CD4-positive, alpha-beta T cell (primary cell): Measurements from ENCODE around the gene NTNG2. TPM values are rescaled to one million over a fixed set of nuclear protein-coding genes. Genes with fewer than 3 reads are reported as not detected.

Source experiments
- ATAC-seq: fragments of 200-7000 bp; cut with Tn5 transposase; one replicate; pipeline ENCODE4 v1.10.0; 2022; ENCODE audit warnings: mild to moderate bottlenecking; ENCODE audit not compliant: poor library complexity
- CTCF ChIA-PET: fragments of 350-600 bp; sonication (Branson Sonifier 250); formaldehyde crosslinking; loops from one replicate; lab custom pipeline; 2021; ENCODE audit warnings: antibody characterized with exemption, inconsistent platforms; lab: Charles Lee
- POLR2A ChIA-PET: fragments of 350-600 bp; sonication (Branson Sonifier 250); formaldehyde crosslinking; loops from one replicate; lab custom pipeline; 2021; ENCODE audit warnings: antibody characterized with exemption, inconsistent platforms; lab: Charles Lee
- DNase-seq, 14 experiments: peaks; one replicate each; pipeline ENCODE4 v3.0.0-alpha.2; 2013 to 2020; ENCODE audit warnings: mixed read lengths in 2 of 14
- H3K27ac ChIP-seq, 2 donors: one replicate each; pipeline versions ENCODE4 v1.5.1 to v1.7.0; 2013; ENCODE audit warnings: low read length in 2 of 2, low read depth in 1 of 2, mild to moderate bottlenecking in 1 of 2
- H3K27me3 ChIP-seq, 2 experiments: 1 replicate in 1 of 2; 2 replicates in 1 of 2; pipeline versions ENCODE4 v1.6.1 to v1.7.0; 2013; ENCODE audit warnings: low read length in 2 of 2, control low read depth in 1 of 2, mild to moderate bottlenecking in 1 of 2, moderate library complexity in 1 of 2; ENCODE audit not compliant: insufficient read depth in 2 of 2, control insufficient read depth in 1 of 2
- H3K36me3 ChIP-seq: one replicate; pipeline ENCODE4 v1.6.1; 2013; ENCODE audit warnings: low read length, control low read depth; ENCODE audit not compliant: insufficient read depth
- H3K4me1 ChIP-seq: one replicate; pipeline ENCODE4 v1.6.1; 2013; ENCODE audit warnings: low read length, control low read depth; ENCODE audit not compliant: insufficient read depth
- H3K4me3 ChIP-seq: one replicate; pipeline ENCODE4 v1.5.1; 2013; ENCODE audit warnings: mild to moderate bottlenecking, low read length, moderate library complexity
- H3K9me3 ChIP-seq, 2 experiments: 1 replicate in 1 of 2; 2 replicates in 1 of 2; pipeline versions ENCODE4 v1.6.1 to v1.7.0; 2013; ENCODE audit warnings: low read length in 2 of 2, mild to moderate bottlenecking in 2 of 2, control low read depth in 1 of 2, moderate library complexity in 1 of 2; ENCODE audit not compliant: control insufficient read depth in 1 of 2, insufficient read depth in 1 of 2
- H3K27ac Mint-ChIP-seq: one replicate; pipeline ENCODE4 v1.8.0; 2020; ENCODE audit warnings: mixed read lengths
- H3K27me3 Mint-ChIP-seq: one replicate; pipeline ENCODE4 v1.8.0; 2021; ENCODE audit warnings: mixed read lengths
- H3K36me3 Mint-ChIP-seq: one replicate; pipeline ENCODE4 v1.8.0; 2021; ENCODE audit warnings: low read depth, mixed read lengths
- H3K4me1 Mint-ChIP-seq: one replicate; pipeline ENCODE4 v1.8.0; 2021; ENCODE audit warnings: low read depth, mixed read lengths
- H3K4me3 Mint-ChIP-seq: one replicate; pipeline ENCODE4 v1.8.0; 2020; ENCODE audit warnings: mild to moderate bottlenecking, mixed read lengths
- H3K9me3 Mint-ChIP-seq: one replicate; pipeline ENCODE4 v1.8.0; 2020; ENCODE audit warnings: mixed read lengths
- intact Hi-C, 2 experiments: fragments of 100-400 bp; cut with DNase I in 1 of 2; cut with micrococcal nuclease in 1 of 2; formaldehyde crosslinking; loops; one replicate each; pipeline versions ENCODE4 v1.15.1 to v1.9.0; 2023 to 2025; cut with DNase I, micrococcal nuclease
- total RNA-seq, 174 experiments: library from RNA in 2 of 174; stranded (reverse) in 2 of 174; gene quantifications; one replicate each; pipeline ENCODE4 v1.2.3 and lab custom pipeline; 2021 to 2026
- TF ChIP-seq, protein P1 (sequence below): fragments of 200-600 bp; IDR thresholded peaks from one replicate; pipeline ENCODE4 v1.8.0; 2022; ENCODE audit warnings: antibody characterized with exemption, mild to moderate bottlenecking

The NTNG2 gene
- total RNA-seq, 2 experiments from 2014 or later, result 2.2 to 2.6 TPM

DNA sequence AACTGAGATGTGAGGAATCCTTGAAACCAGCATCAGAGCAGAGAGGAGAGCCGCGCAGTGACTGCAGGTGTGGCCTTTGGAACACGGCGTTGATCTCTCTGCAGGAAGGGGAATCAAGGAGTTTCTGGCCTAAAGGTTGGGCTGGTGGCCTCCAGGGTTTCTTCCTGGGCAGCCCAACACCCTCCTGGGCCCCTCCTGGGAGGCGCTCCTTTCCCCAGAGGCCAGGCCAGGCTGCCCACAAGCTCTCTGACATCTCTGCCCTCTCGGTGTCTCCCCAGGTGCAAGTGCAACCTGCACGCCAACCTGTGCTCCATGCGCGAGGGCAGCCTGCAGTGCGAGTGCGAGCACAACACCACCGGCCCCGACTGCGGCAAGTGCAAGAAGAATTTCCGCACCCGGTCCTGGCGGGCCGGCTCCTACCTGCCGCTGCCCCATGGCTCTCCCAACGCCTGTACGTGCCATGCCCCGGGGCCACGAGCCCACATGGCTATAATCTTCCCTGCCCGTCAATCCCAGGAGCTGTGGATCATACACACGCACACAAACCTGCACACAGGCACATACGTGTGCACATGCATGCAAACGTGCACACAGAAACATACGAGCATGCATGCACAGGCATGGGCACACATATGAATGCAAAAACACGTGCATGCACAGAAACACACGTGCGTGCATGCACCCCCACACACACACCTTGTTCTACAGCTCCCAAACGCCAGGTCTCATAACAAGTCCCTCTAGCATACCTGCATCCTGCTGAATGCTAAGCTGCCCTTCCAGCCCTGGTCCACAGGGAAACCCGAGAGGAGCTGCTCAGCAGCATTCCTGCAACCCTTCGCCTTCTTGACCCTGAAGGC, 64.9 kb downstream of the NTNG2 start:
- TF ChIP-seq, protein P1, sequence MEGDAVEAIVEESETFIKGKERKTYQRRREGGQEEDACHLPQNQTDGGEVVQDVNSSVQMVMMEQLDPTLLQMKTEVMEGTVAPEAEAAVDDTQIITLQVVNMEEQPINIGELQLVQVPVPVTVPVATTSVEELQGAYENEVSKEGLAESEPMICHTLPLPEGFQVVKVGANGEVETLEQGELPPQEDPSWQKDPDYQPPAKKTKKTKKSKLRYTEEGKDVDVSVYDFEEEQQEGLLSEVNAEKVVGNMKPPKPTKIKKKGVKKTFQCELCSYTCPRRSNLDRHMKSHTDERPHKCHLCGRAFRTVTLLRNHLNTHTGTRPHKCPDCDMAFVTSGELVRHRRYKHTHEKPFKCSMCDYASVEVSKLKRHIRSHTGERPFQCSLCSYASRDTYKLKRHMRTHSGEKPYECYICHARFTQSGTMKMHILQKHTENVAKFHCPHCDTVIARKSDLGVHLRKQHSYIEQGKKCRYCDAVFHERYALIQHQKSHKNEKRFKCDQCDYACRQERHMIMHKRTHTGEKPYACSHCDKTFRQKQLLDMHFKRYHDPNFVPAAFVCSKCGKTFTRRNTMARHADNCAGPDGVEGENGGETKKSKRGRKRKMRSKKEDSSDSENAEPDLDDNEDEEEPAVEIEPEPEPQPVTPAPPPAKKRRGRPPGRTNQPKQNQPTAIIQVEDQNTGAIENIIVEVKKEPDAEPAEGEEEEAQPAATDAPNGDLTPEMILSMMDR, result no peak
- ChIA-PET CTCF (interaction anchor here (0.5 to 1.0 kb wide), 2 partner anchors 10 to 471 kb away, joined by 3 to 4 read pairs; no protein-coding TSS in a partner anchor), POLR2A (no interaction called here)
- ATAC-seq (no peak), DNase-seq (no peak)
- H3K27ac Mint-ChIP-seq, result no peak overlapping the region
- Histone ChIP-seq H3K4me1 (no peaks in the 10 kb centered on the region), H3K9me3 (no peaks in the 10 kb centered on the region), H3K36me3 (no peaks in the 10 kb centered on the region), H3K27me3 (peaks cover 0 to 3% of the 10 kb centered on the region in 2 experiments), H3K4me3 (no peak overlapping the region), H3K27ac (no peak overlapping the region)
- H3K36me3 Mint-ChIP-seq, result no peaks in the 10 kb centered on the region
- no peaks in the 10 kb centered on the region for H3K9me3 Mint-ChIP-seq
- H3K27me3 Mint-ChIP-seq, result peaks cover 5% of the 10 kb centered on the region
- intact Hi-C loops, result no loop called here
- no peak overlapping the region for H3K4me3 Mint-ChIP-seq
- no peaks in the 10 kb centered on the region for H3K4me1 Mint-ChIP-seq

- H3K27ac Mint-ChIP-seq, result no peak overlapping the region
- H3K9me3 Mint-ChIP-seq, result no peaks in the 10 kb centered on the region
- peaks cover 0 to 3% of the 10 kb centered on the region in 2 experiments for H3K27me3 ChIP-seq
- no peak overlapping the region for H3K4me3 ChIP-seq
- no peaks in the 10 kb centered on the region for H3K9me3 ChIP-seq
- H3K36me3 Mint-ChIP-seq, result no peaks in the 10 kb centered on the region
- H3K4me3 Mint-ChIP-seq, result no peak overlapping the region
- DNase-seq, result no peak
- TF ChIP-seq, protein P1, result no peak
- no peaks in the 10 kb centered on the region for H3K4me1 Mint-ChIP-seq
- peaks cover 5% of the 10 kb centered on the region for H3K27me3 Mint-ChIP-seq
- no peaks in the 10 kb centered on the region for H3K4me1 ChIP-seq
- ATAC-seq, result no peak
- POLR2A ChIA-PET, result no interaction called here
- CTCF ChIA-PET, result no interaction called here
- H3K36me3 ChIP-seq, result no peaks in the 10 kb centered on the region
- no peak overlapping the region for H3K27ac ChIP-seq
- intact Hi-C loops, result no loop called here
Measured at GRCh38 chr9:132228062-132228461, 66.2 kb downstream of the NTNG2 start.

GRCh38 chr9:132230605-132231004, 68.7 kb downstream of the NTNG2 start:
- H3K9me3 ChIP-seq, result no peaks in the 10 kb centered on the region
- intact Hi-C loops, result no loop called here
- Mint-ChIP-seq H3K4me1 (no peaks in the 10 kb centered on the region), H3K27me3 (no peaks in the 10 kb centered on the region), H3K9me3 (no peaks in the 10 kb centered on the region), H3K36me3 (no peaks in the 10 kb centered on the region), H3K27ac (no peak overlapping the region), H3K4me3 (no peak overlapping the region)
- ChIA-PET CTCF (no interaction called here), POLR2A (no interaction called here)
- H3K4me1 ChIP-seq, result no peaks in the 10 kb centered on the region
- H3K4me3 ChIP-seq, result no peak overlapping the region
- no peaks in the 10 kb centered on the region for H3K27me3 ChIP-seq
- TF ChIP-seq, protein P1, result no peak
- DNase-seq, result no peak
- no peak for ATAC-seq
- H3K36me3 ChIP-seq, result no peaks in the 10 kb centered on the region
- no peak overlapping the region for H3K27ac ChIP-seq
